DND-41 (cell line): Measurements from ENCODE around the gene IP6K3.

Experiments used
- ATAC-seq: fragments of 200-7000 bp; cut with Tn5 transposase; 3 replicates; pipeline ENCODE4 v1.9.1; 2021; ENCODE audit warnings: low read depth; ENCODE audit not compliant: insufficient read depth
- DNase-seq: peaks from one replicate; pipeline ENCODE4 v3.0.0-alpha.2; 2020
- H2AFZ ChIP-seq: 2 replicates; pipeline ENCODE4 v1.6.0; 2012; ENCODE audit warnings: low read depth, low read length
- H3K27ac ChIP-seq: 2 replicates; pipeline ENCODE4 v1.5.1; 2012; ENCODE audit warnings: low read length, inconsistent platforms
- H3K27me3 ChIP-seq: fragments of 200-600 bp; sonication (generic); 2 replicates; pipeline ENCODE4 v1.6.0; 2012; ENCODE audit warnings: low read length, mild to moderate bottlenecking, inconsistent platforms; ENCODE audit not compliant: insufficient read depth, poor library complexity
- H3K36me3 ChIP-seq: 2 replicates; pipeline ENCODE4 v1.5.1; 2012; ENCODE audit warnings: low read length, inconsistent platforms; ENCODE audit not compliant: insufficient read depth
- H3K4me1 ChIP-seq: 2 replicates; pipeline ENCODE4 v1.5.1; 2012; ENCODE audit warnings: mild to moderate bottlenecking, low read length; ENCODE audit not compliant: insufficient read depth
- H3K4me2 ChIP-seq: 2 replicates; pipeline ENCODE4 v1.6.0; 2012; ENCODE audit warnings: mild to moderate bottlenecking, moderate library complexity, low read length, inconsistent platforms; ENCODE audit not compliant: insufficient read depth
- H3K4me3 ChIP-seq, 2 experiments: fragments of 200-600 bp in 1 of 2; shearing (Covaris generic) in 1 of 2; 2 replicates each; pipeline ENCODE4 v1.5.1; 2012 to 2016; ENCODE audit warnings: inconsistent platforms in 2 of 2, low read length in 2 of 2, mild to moderate bottlenecking in 2 of 2, low read depth in 1 of 2, moderate library complexity in 1 of 2
- H3K79me2 ChIP-seq: 2 replicates; pipeline ENCODE4 v1.6.0; 2012; ENCODE audit warnings: low read length, inconsistent platforms; ENCODE audit not compliant: insufficient read depth
- H3K9ac ChIP-seq: 2 replicates; pipeline ENCODE4 v1.6.0; 2012; ENCODE audit warnings: low read depth, mild to moderate bottlenecking, inconsistent platforms, low read length, moderate library complexity
- H3K9me3 ChIP-seq: 2 replicates; pipeline ENCODE4 v1.5.1; 2012; ENCODE audit warnings: low read length, moderate library complexity, mild to moderate bottlenecking, inconsistent platforms; ENCODE audit not compliant: insufficient read depth, severe bottlenecking
- H4K20me1 ChIP-seq: 2 replicates; pipeline ENCODE4 v1.6.0; 2012; ENCODE audit warnings: low read length; ENCODE audit not compliant: insufficient read depth
- EZH2 ChIP-seq: IDR thresholded peaks from 3 replicates; pipeline ENCODE4 v1.6.1; 2012; ENCODE audit warnings: borderline replicate concordance, low read depth, mild to moderate bottlenecking, moderate library complexity, low read length, inconsistent platforms; ENCODE audit not compliant: severe bottlenecking
- TF ChIP-seq, protein P1 (sequence below): IDR thresholded peaks from 2 replicates; pipeline ENCODE4 v1.5.1; 2012; ENCODE audit warnings: borderline replicate concordance, low read length, moderate library complexity, mild to moderate bottlenecking; ENCODE audit not compliant: poor library complexity, severe bottlenecking; ENCODE audit errors: extremely low read depth

The IP6K3 gene

DNA sequence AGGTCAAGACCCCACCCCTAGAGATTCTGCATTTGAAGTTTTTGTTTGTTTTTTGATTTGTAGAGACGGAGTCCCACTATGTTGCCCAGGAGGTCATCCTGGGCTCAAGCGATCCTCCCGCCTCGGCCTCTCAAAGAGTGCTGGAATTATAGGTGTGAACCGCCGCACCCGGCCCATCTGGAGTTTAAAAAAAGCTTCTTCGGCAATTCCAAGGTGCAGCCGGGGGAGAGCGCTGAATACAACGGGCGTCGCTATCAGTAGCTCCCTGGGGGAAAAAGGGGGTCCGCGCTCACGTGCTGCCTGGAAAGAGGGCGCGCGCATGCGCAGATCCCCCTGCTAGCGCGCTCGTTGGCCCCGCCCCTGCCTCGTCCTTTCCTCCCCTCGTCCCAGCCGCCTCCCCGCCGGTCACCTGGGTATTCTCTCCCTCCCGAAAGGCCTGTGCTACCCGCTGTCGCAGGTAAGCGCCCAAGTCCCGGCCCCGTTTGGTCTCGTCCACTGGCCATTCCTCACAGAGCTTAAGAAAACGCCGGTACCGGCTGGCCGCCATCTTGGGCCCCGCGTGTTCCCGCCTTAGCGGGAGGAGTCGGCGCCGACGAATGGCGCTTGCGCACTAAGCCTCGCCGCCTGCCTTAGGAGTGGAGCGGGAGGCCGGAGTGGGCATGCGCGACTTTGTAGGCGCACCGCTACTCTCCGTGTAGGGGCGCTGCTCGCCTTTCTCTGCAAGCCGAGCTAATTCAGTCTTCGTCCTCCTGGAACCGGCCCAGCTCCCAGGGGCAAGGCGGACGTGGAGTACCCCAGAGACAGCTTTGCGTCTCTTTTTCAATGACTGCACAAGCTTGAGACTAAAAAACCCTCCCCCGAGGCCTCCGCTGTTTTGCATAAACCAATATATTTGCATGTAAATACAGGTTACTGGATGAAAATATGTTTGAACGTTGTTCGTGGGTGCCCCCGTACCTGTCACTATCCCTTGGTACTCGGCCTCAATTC is 35.3 kb downstream of the IP6K3 start, which contains the start of gene UQCC2:
Gene UQCC2, minus strand, starts transcription at position 561 of the 990 bp plus-strand sequence. Its CDS starts 14 bp downstream, at position 547.
- no peaks in the 10 kb centered on the region for H3K9me3 ChIP-seq
- DNase-seq (peak; percentile 97), ATAC-seq (peak; percentile 95)
- peak within 1 kb of the TSS; percentile 91 for H3K4me2 ChIP-seq
- H2AFZ ChIP-seq: peak within 1 kb of the TSS; percentile 99
- peak within 1 kb of the TSS; percentile 81 for H3K9ac ChIP-seq
- H4K20me1 ChIP-seq: 0 out of 2 replicates have a peak, but pooled peaks cover 3% of the 10 kb centered on the region
- peaks cover 34% of the 10 kb centered on the region for H3K36me3 ChIP-seq
- peaks cover 30% of the 10 kb centered on the region for H3K4me1 ChIP-seq
- peaks cover 22% of the 10 kb centered on the region for H3K79me2 ChIP-seq
- H3K27ac ChIP-seq: peak within 1 kb of the TSS; percentile 97
- peak within 1 kb of the TSS; percentile 48 to 62 for H3K4me3 ChIP-seq
- no peaks in the 10 kb centered on the region for H3K27me3 ChIP-seq
- no peak for TF ChIP-seq EZH2
- TF ChIP-seq, protein P1, sequence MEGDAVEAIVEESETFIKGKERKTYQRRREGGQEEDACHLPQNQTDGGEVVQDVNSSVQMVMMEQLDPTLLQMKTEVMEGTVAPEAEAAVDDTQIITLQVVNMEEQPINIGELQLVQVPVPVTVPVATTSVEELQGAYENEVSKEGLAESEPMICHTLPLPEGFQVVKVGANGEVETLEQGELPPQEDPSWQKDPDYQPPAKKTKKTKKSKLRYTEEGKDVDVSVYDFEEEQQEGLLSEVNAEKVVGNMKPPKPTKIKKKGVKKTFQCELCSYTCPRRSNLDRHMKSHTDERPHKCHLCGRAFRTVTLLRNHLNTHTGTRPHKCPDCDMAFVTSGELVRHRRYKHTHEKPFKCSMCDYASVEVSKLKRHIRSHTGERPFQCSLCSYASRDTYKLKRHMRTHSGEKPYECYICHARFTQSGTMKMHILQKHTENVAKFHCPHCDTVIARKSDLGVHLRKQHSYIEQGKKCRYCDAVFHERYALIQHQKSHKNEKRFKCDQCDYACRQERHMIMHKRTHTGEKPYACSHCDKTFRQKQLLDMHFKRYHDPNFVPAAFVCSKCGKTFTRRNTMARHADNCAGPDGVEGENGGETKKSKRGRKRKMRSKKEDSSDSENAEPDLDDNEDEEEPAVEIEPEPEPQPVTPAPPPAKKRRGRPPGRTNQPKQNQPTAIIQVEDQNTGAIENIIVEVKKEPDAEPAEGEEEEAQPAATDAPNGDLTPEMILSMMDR: peak; percentile 87

DNA sequence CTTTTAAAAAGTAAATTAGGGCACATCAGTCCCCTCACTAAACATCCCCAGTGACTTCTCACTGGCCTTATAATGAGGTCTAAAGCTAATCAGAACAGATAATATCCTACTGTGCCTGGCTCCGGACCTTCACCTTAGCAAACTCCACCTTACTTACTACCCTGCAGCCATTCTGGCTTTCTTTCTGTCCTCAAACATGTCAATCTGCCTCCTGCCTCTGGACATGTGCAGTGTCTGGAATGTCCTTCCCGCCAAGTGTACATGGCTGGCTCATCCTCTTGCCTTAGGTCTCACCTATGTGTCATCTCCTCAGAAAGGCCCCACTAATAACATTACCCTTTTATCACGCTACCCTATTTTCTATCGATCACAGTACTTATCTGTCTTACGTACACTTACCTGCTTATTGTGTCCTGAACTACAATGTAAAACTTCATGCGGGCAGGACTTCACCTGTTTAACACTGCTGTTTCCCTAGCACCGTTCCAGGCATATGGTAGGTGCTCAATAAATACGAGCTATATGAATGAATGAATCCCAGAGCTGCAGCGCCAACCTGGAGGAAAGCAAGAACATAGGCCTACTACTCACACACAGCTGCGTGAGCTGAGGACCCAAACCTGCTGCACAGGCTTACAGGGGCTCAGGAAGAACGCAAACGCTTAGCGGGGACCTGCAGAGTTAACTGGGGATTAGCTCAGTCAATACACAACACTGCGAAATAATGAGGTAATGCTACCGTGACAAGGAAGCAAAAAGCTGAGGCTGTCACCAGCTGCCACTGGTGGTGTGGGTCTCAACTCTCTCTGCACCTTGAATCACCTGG is 36.2 kb downstream of the IP6K3 start:
- H2AFZ ChIP-seq: peak overlapping the region; percentile 90
- H3K79me2 ChIP-seq: peaks cover 22% of the 10 kb centered on the region
- peaks cover 34% of the 10 kb centered on the region for H3K36me3 ChIP-seq
- no peaks in the 10 kb centered on the region for H3K27me3 ChIP-seq
- H3K9ac ChIP-seq: peak overlapping the region; percentile 81
- ATAC-seq (peak; percentile 18), DNase-seq (peak; percentile 33)
- H3K4me3 ChIP-seq: peak overlapping the region; percentile 48 to 62
- TF ChIP-seq, protein P1: no peak
- TF ChIP-seq EZH2: no peak
- H3K4me2 ChIP-seq: peak overlapping the region; percentile 91
- peak overlapping the region; percentile 97 for H3K27ac ChIP-seq
- no peaks in the 10 kb centered on the region for H3K9me3 ChIP-seq
- H4K20me1 ChIP-seq: 0 out of 2 replicates have a peak, but pooled peaks cover 3% of the 10 kb centered on the region
- H3K4me1 ChIP-seq: peaks cover 30% of the 10 kb centered on the region

DNA sequence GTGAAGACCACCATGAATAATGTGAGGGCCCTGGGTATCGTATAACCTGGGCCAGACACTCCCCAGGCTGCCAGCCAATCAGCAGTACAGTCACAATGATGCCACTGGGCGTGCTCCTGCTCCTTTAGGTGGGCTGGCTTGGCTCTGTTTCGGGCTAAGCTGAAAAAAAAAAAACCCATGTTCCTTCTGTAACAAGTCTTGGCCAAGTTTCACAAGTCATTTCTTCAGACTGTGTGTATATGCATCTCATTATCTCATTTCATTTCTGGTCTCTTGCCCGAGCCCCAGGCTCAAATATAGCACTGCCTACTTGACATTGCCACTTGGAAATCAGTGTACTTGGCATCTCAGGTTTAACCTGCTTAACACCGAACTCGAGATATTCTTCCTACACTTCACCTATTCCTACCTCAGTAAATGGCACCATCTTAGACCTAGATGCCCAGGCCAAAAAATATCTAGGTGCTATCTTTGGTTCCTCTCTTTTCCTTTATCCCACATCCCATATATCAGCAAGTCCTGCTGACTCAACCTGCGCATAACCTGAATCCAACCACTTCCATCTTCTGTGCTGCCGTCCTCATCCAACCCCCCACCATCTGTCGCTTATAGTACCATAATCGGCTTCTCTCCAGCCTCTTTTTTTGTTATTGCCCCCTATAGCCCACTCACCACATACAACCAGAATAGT is 37.0 kb downstream of the IP6K3 start:
- Histone ChIP-seq H3K36me3 (peaks cover 34% of the 10 kb centered on the region), H3K4me2 (peak overlapping the region; percentile 91), H3K4me1 (peaks cover 30% of the 10 kb centered on the region), H4K20me1 (0 out of 2 replicates have a peak, but pooled peaks cover 3% of the 10 kb centered on the region), H3K9me3 (no peaks in the 10 kb centered on the region), H3K4me3 (peak overlapping the region in 1 of 2 experiments; percentile 62; a peak in 1 of 4 replicates), H3K79me2 (peaks cover 22% of the 10 kb centered on the region), H3K27ac (peak overlapping the region; percentile 97; the same call in 1 of the 2 replicates), H2AFZ (no peak overlapping the region), H3K9ac (peak overlapping the region; percentile 81), H3K27me3 (no peaks in the 10 kb centered on the region)
- ATAC-seq (no peak), DNase-seq (no peak)
- TF ChIP-seq, protein P1: no peak
- no peak for TF ChIP-seq EZH2
